Activated CD4-positive, alpha-beta T cell treated with anti-CD3 and anti-CD28 coated beads, Interleukin-2, amount 50 U/mL, for 4 hours (primary cell): Measurements from ENCODE around the gene HSD17B14.
"Not testable (repeated sequence)": the region's sequence is repeated elsewhere in the genome, so short reads cannot be mapped to it uniquely, and the experiment has no call there.

Experiments
- DNase-seq, 2 experiments: peaks; one replicate each; pipeline ENCODE4 v3.0.0-alpha.2; 2020

HSD17B14 gene

GRCh38 chr19:48867123-48867745 is 30.9 kb upstream of the HSD17B14 start:
- DNase-seq, result no peak

GRCh38 chr19:48866692-48867091 is 30.4 kb upstream of the HSD17B14 start:
- no peak for DNase-seq

GRCh38 chr19:48862827-48863226 is 26.5 kb upstream of the HSD17B14 start:
- no peak for DNase-seq

GRCh38 chr19:48861313-48861712 is 25.0 kb upstream of the HSD17B14 start:
- DNase-seq, result no peak

GRCh38 chr19:48859711-48860572 is 23.7 kb upstream of the HSD17B14 start:
- DNase-seq, result no peak

- peak; percentile 70 to 73 for DNase-seq
These were observed 22.9 kb upstream of the HSD17B14 start for GRCh38 chr19:48858984-48859710.

GRCh38 chr19:48856921-48857320 is 20.6 kb upstream of the HSD17B14 start:
- no peak for DNase-seq

GRCh38 chr19:48854103-48854502 is 17.8 kb upstream of the HSD17B14 start:
- no peak for DNase-seq

- no peak for DNase-seq
These were observed 17.2 kb upstream of the HSD17B14 start for GRCh38 chr19:48853483-48853882.

GRCh38 chr19:48852292-48852691 is 16.0 kb upstream of the HSD17B14 start:
- no peak for DNase-seq

GRCh38 chr19:48846659-48847058 is 10.4 kb upstream of the HSD17B14 start:
- DNase-seq, result not testable (repeated sequence)

- DNase-seq, result no peak
These were observed 9.1 kb upstream of the HSD17B14 start for GRCh38 chr19:48845384-48845783.

- no peak for DNase-seq
These were observed 8.2 kb upstream of the HSD17B14 start for GRCh38 chr19:48844472-48844871.

GRCh38 chr19:48842789-48843162 is 6.5 kb upstream of the HSD17B14 start:
- peak in 1 of 2 experiments; percentile 28 for DNase-seq

- no peak for DNase-seq
These were observed 5.3 kb upstream of the HSD17B14 start for GRCh38 chr19:48841571-48841970.

GRCh38 chr19:48841047-48841446 is 4.8 kb upstream of the HSD17B14 start:
- DNase-seq, result no peak

GRCh38 chr19:48837687-48838086 is 1.4 kb upstream of the HSD17B14 start:
- DNase-seq, result no peak

- DNase-seq, result peak; percentile 50 to 60
These were observed 797 bp upstream of the HSD17B14 start for GRCh38 chr19:48837051-48837524.

GRCh38 chr19:48835734-48836088 is 580 bp downstream of the HSD17B14 start:
- DNase-seq, result peak; percentile 96 to 98

- no peak for DNase-seq
These were observed 2.3 kb downstream of the HSD17B14 start for GRCh38 chr19:48833977-48834376.

GRCh38 chr19:48833049-48833448 is 3.2 kb downstream of the HSD17B14 start:
- DNase-seq, result no peak

- no peak for DNase-seq
These were observed 5.3 kb downstream of the HSD17B14 start for GRCh38 chr19:48830965-48831364.

GRCh38 chr19:48830088-48830487 is 6.2 kb downstream of the HSD17B14 start:
- DNase-seq, result no peak

GRCh38 chr19:48826606-48827020 is 9.7 kb downstream of the HSD17B14 start:
- DNase-seq, result no peak
